H1 (cell line): ENCODE data around the gene DHRS12. TPM values are rescaled to one million over a fixed set of nuclear protein-coding genes. Genes with fewer than 3 reads are reported as not detected.
"Not testable (repeated sequence)": the region's sequence is repeated elsewhere in the genome, so short reads cannot be mapped to it uniquely, and the experiment has no call there.

Source experiments
- CTCF ChIA-PET: fragments of 300-600 bp; sonication (Branson Sonifier 250); formaldehyde crosslinking; loops from one replicate; lab custom pipeline; 2021; ENCODE audit not compliant: partially characterized antibody; lab: Charles Lee
- POLR2A ChIA-PET: fragments of 300-600 bp; sonication (Branson Sonifier 250); formaldehyde crosslinking; loops from one replicate; lab custom pipeline; 2021; ENCODE audit warnings: inconsistent platforms; ENCODE audit not compliant: partially characterized antibody; lab: Charles Lee
- DNase-seq, 2 experiments: peaks; one replicate each; pipeline versions ENCODE4 v3.0.0 to v3.0.0-alpha.2; 2010 to 2022; ENCODE audit warnings: low spot score in 2 of 2, low read depth in 1 of 2, mixed read lengths in 1 of 2
- FAIRE-seq: peaks from 2 replicates; lab custom pipeline; 2011; peaks lifted over from hg19 to GRCh38; lab: Jason Lieb, UNC
- H2AFZ ChIP-seq: 2 replicates; pipeline ENCODE4 v1.8.1; 2012; ENCODE audit warnings: low read length, inconsistent platforms
- H2AK5ac ChIP-seq: 2 replicates; pipeline ENCODE4 v1.6.1; 2013; ENCODE audit warnings: low read depth, low read length
- H2BK120ac ChIP-seq: replicated peaks from 2 replicates; pipeline ENCODE3; 2013; ENCODE audit warnings: low read depth, low read length, inconsistent platforms
- H2BK12ac ChIP-seq: 2 replicates; pipeline ENCODE4 v1.6.1; 2013; ENCODE audit warnings: low read depth, low read length
- H2BK15ac ChIP-seq: 2 replicates; pipeline ENCODE4 v1.6.1; 2013; ENCODE audit warnings: low read length
- H2BK20ac ChIP-seq: 2 replicates; pipeline ENCODE4 v1.6.1; 2013; ENCODE audit warnings: low read length
- H2BK5ac ChIP-seq: 2 replicates; pipeline ENCODE4 v1.6.1; 2013; ENCODE audit warnings: low read depth, low read length
- H3K14ac ChIP-seq: 2 replicates; pipeline ENCODE4 v1.6.1; 2013; ENCODE audit warnings: inconsistent platforms; ENCODE audit not compliant: insufficient read length
- H3K18ac ChIP-seq: 2 replicates; pipeline ENCODE4 v1.6.1; 2013; ENCODE audit warnings: low read length; ENCODE audit errors: extremely low read depth
- H3K23ac ChIP-seq: 2 replicates; pipeline ENCODE4 v1.6.1; 2013; ENCODE audit warnings: inconsistent platforms; ENCODE audit not compliant: insufficient read length
- H3K23me2 ChIP-seq: 2 replicates; pipeline ENCODE4 v1.6.1; 2013; ENCODE audit warnings: low read depth, low read length
- H3K27ac ChIP-seq: 2 replicates; pipeline ENCODE4 v1.6.1; 2011; ENCODE audit warnings: low read depth, low read length, inconsistent platforms
- H3K27me3 ChIP-seq, 4 experiments: replicated peaks in 1 of 4; 1 replicate in 1 of 4; 2 replicates in 3 of 4; pipeline versions ENCODE4 v1.6.1 to v1.8.1; 2011 to 2013; ENCODE audit warnings: low read length in 3 of 4, mild to moderate bottlenecking in 3 of 4, inconsistent platforms in 2 of 4, mixed read lengths in 2 of 4, moderate library complexity in 1 of 4; ENCODE audit not compliant: control insufficient read depth in 3 of 4, insufficient read depth in 3 of 4; ENCODE audit errors: extremely low read depth in 1 of 4
- H3K36me3 ChIP-seq, 4 experiments: 2 replicates each; pipeline versions ENCODE4 v1.6.1 to v1.8.1; 2011 to 2013; ENCODE audit warnings: mild to moderate bottlenecking in 4 of 4, low read length in 3 of 4, moderate library complexity in 2 of 4, control low read depth in 1 of 4, inconsistent platforms in 1 of 4; ENCODE audit not compliant: insufficient read depth in 4 of 4, control insufficient read depth in 2 of 4
- H3K4ac ChIP-seq: replicated peaks from 2 replicates; pipeline ENCODE3; 2013; ENCODE audit warnings: low read length, low read depth, mixed read lengths, inconsistent platforms; ENCODE audit not compliant: insufficient read length
- H3K4me1 ChIP-seq, 4 experiments: replicated peaks in 1 of 4; 1 replicate in 1 of 4; 2 replicates in 3 of 4; pipeline versions ENCODE4 v1.6.1 to v1.8.1; 2011 to 2013; ENCODE audit warnings: low read length in 3 of 4, inconsistent platforms in 2 of 4, mixed read lengths in 1 of 4; ENCODE audit not compliant: insufficient read depth in 4 of 4, control insufficient read depth in 3 of 4
- H3K4me2 ChIP-seq, 2 experiments: 2 replicates each; pipeline versions ENCODE4 v1.6.1 to v1.8.1; 2011 to 2013; ENCODE audit warnings: low read depth in 2 of 2, low read length in 2 of 2, control low read depth in 1 of 2, inconsistent platforms in 1 of 2, mild to moderate bottlenecking in 1 of 2; ENCODE audit not compliant: insufficient read depth in 1 of 2
- H3K4me3 ChIP-seq, 4 experiments: fragments of 200-600, 300-600 bp in 1 of 4; sonication (generic), shearing (Covaris generic), sonication (Bioruptor Twin) in 1 of 4; 2 replicates each; pipeline versions ENCODE4 v1.5.1 to v1.8.1; 2011 to 2016; ENCODE audit warnings: low read length in 4 of 4, low read depth in 3 of 4, control low read depth in 2 of 4, inconsistent platforms in 2 of 4, mild to moderate bottlenecking in 2 of 4, mixed read lengths in 1 of 4, moderate library complexity in 1 of 4; ENCODE audit not compliant: insufficient read depth in 2 of 4; ENCODE audit errors: extremely low read depth in 1 of 4
- H3K56ac ChIP-seq: replicated peaks from 2 replicates; pipeline ENCODE3; 2013; ENCODE audit warnings: low read depth, mild to moderate bottlenecking, mixed read lengths, low read length, inconsistent platforms; ENCODE audit not compliant: insufficient read length
- H3K79me1 ChIP-seq: 2 replicates; pipeline ENCODE4 v1.6.1; 2013; ENCODE audit warnings: low read depth, low read length, control low read depth
- H3K79me2 ChIP-seq, 2 experiments: 2 replicates each; pipeline versions ENCODE4 v1.6.1 to v1.8.1; 2012 to 2013; ENCODE audit warnings: low read length in 2 of 2, mild to moderate bottlenecking in 2 of 2, inconsistent platforms in 1 of 2; ENCODE audit not compliant: insufficient read depth in 2 of 2, control insufficient read depth in 1 of 2
- H3K9ac ChIP-seq, 4 experiments: replicated peaks in 1 of 4; 1 replicate in 1 of 4; 2 replicates in 3 of 4; pipeline versions ENCODE4 v1.6.1 to v1.8.1; 2011 to 2013; ENCODE audit warnings: low read depth in 3 of 4, low read length in 3 of 4, control low read depth in 2 of 4, mild to moderate bottlenecking in 2 of 4, moderate library complexity in 2 of 4, inconsistent platforms in 1 of 4; ENCODE audit errors: extremely low read depth in 1 of 4
- H3K9me3 ChIP-seq, 2 experiments: 2 replicates each; pipeline versions ENCODE4 v1.6.1 to v1.8.1; 2012 to 2013; ENCODE audit warnings: mild to moderate bottlenecking in 2 of 2, moderate library complexity in 2 of 2, control low read depth in 1 of 2, inconsistent platforms in 1 of 2, low read depth in 1 of 2, low read length in 1 of 2, mixed read lengths in 1 of 2; ENCODE audit not compliant: insufficient read depth in 2 of 2
- H4K20me1 ChIP-seq, 2 experiments: replicated peaks in 1 of 2; 2 replicates each; pipeline versions ENCODE3 to v1.8.1; 2011 to 2013; ENCODE audit warnings: inconsistent platforms in 2 of 2, low read length in 2 of 2, mild to moderate bottlenecking in 1 of 2; ENCODE audit not compliant: insufficient read depth in 2 of 2, control insufficient read depth in 1 of 2
- H4K5ac ChIP-seq: 2 replicates; pipeline ENCODE4 v1.6.1; 2013; ENCODE audit warnings: low read length, low read depth, mixed read lengths, inconsistent platforms; ENCODE audit not compliant: insufficient read length
- H4K8ac ChIP-seq: 2 replicates; pipeline ENCODE4 v1.8.0; 2013; ENCODE audit warnings: mild to moderate bottlenecking, moderate library complexity, low read length, inconsistent platforms; ENCODE audit not compliant: insufficient read depth; ENCODE audit errors: extremely low read depth
- H4K91ac ChIP-seq: replicated peaks from 2 replicates; pipeline ENCODE3; 2013; ENCODE audit warnings: low read length, mixed read lengths, inconsistent platforms; ENCODE audit not compliant: insufficient read length
- WGBS, 2 experiments: shearing (Covaris generic) in 1 of 2; methylation state at CpG; one replicate each; pipeline versions ENCODE4 v1.1.6 to v1.1.7; 2013 to 2015; ENCODE audit warnings: low lambda C conversion rate in 2 of 2, mixed read lengths in 2 of 2, inconsistent platforms in 1 of 2, low coverage in 1 of 2, missing lambda C conversion rate in 1 of 2; ENCODE audit not compliant: insufficient replicate concordance in 2 of 2, insufficient coverage in 1 of 2, insufficient read length in 1 of 2; ENCODE audit errors: extremely low coverage in 1 of 2, missing lambda C conversion rate in 1 of 2; 5-methylcytosine and 5-hydroxymethylcytosine counted together
- polyA plus RNA-seq, 7 experiments: library from polyadenylated mRNA; depleted of rRNA in 3 of 7; stranded (reverse) in 5 of 7; unstranded in 2 of 7; fragments of >200 nt in 5 of 7; fragments of 200-250 nt in 2 of 7; gene quantifications; 1 replicate in 5 of 7; 2 replicates in 1 of 7; 4 replicates in 1 of 7; pipeline versions ENCODE4 v1.2.1 to v1.2.3, GENCODE V29; 2011 to 2013; ENCODE audit warnings: missing spikeins in 2 of 7, mixed read lengths in 2 of 7
- total RNA-seq: library from RNA; stranded (reverse); fragmentation: NEBNext Ultra II Directional; extraction: Animal tissue kit (Norgen Biotek cat#: 25700); gene quantifications from 2 replicates; pipeline ENCODE4 v1.2.1, GENCODE V29; 2021

DHRS12 gene
- total and polyA plus RNA-seq, 2 of the 8 experiments (the other 6 are each of a cell fraction or from before 2014, with no cell fraction given) = 8.7 TPM

DNA sequence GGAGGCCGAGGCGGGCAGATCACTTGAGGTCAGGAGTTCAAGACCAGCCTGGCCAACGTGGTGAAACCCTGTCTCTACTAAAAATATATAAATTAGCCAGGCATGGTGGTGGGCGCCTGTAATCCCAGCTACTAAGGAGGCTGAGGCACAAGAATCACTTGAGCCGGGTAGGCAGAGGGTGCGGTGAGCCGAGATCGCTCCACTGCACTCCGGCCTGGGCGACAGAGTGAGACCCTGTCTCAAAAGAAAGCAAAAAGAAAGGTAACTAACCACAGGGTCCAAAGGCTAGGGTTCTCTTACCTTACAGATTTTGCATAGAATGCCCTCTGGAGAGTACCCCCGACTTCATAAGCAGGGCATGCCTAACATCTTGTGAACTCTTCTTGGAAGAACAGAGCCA, 20.7 kb upstream of the DHRS12 start:
- not testable (repeated sequence) for H3K27me3 ChIP-seq, H3K23ac ChIP-seq, H3K9ac ChIP-seq, H4K5ac ChIP-seq, H3K4me3 ChIP-seq, H2BK5ac ChIP-seq, H3K4ac ChIP-seq, H3K4me1 ChIP-seq, FAIRE-seq, H3K4me2 ChIP-seq, DNase-seq, H4K20me1 ChIP-seq, H2AK5ac ChIP-seq, H3K27ac ChIP-seq, H3K18ac ChIP-seq, H3K79me2 ChIP-seq, H2BK12ac ChIP-seq, H3K56ac ChIP-seq, H3K14ac ChIP-seq, H3K23me2 ChIP-seq, H3K79me1 ChIP-seq, H4K91ac ChIP-seq, H3K36me3 ChIP-seq, H2BK20ac ChIP-seq, H2AFZ ChIP-seq, H2BK15ac ChIP-seq, H3K9me3 ChIP-seq, H4K8ac ChIP-seq, H2BK120ac ChIP-seq
- ChIA-PET CTCF (interaction anchor here (4.0 to 11.2 kb wide), 2 partner anchors 9 to 12 kb away, joined by 29 to 98 read pairs; no protein-coding TSS in a partner anchor), POLR2A (interaction anchor here (1.5 kb wide), 1 partner anchor 10 kb away, joined by 4 read pairs; no protein-coding TSS in a partner anchor)
- WGBS, 2 experiments = 88% methylated on average over 11 of the region's 11 CpGs; no CpG with 5 or more reads in 1 of the 2 experiments
